Astrocyte (in vitro differentiated cells and primary cell): ENCODE measurements around the gene CD34. TPM values are rescaled to one million over a fixed set of nuclear protein-coding genes. Genes with fewer than 3 reads are reported as not detected.

Experiments used
- DNase-seq: peaks from one replicate; pipeline ENCODE4 v3.0.0-alpha.2; 2010; ENCODE audit warnings: low read depth
- FAIRE-seq: peaks from 2 replicates; lab custom pipeline; 2011; peaks lifted over from hg19 to GRCh38; lab: Jason Lieb, UNC
- H2AFZ ChIP-seq: 2 replicates; pipeline ENCODE4 v1.6.0; 2012; ENCODE audit warnings: low read depth, low read length, inconsistent platforms
- H3K27ac ChIP-seq: 2 replicates; pipeline ENCODE4 v1.5.1; 2011; ENCODE audit warnings: low read depth, low read length, inconsistent platforms
- H3K27me3 ChIP-seq: 2 replicates; pipeline ENCODE4 v1.6.0; 2011; ENCODE audit warnings: low read length, inconsistent platforms; ENCODE audit not compliant: insufficient read depth
- H3K36me3 ChIP-seq: 2 replicates; pipeline ENCODE4 v1.5.1; 2011; ENCODE audit warnings: low read length, inconsistent platforms; ENCODE audit not compliant: insufficient read depth
- H3K4me1 ChIP-seq: 2 replicates; pipeline ENCODE4 v1.5.1; 2011; ENCODE audit warnings: low read length, inconsistent platforms; ENCODE audit not compliant: insufficient read depth
- H3K4me2 ChIP-seq: 2 replicates; pipeline ENCODE4 v1.6.0; 2012; ENCODE audit warnings: low read length, inconsistent platforms
- H3K4me3 ChIP-seq: 2 replicates; pipeline ENCODE4 v1.5.1; 2011; ENCODE audit warnings: low read depth, mild to moderate bottlenecking, low read length, inconsistent platforms; ENCODE audit not compliant: insufficient read depth
- H3K79me2 ChIP-seq: 2 replicates; pipeline ENCODE4 v1.6.0; 2012; ENCODE audit warnings: mild to moderate bottlenecking, low read length, inconsistent platforms; ENCODE audit not compliant: insufficient read depth
- H3K9ac ChIP-seq: 2 replicates; pipeline ENCODE4 v1.6.0; 2012; ENCODE audit warnings: mild to moderate bottlenecking, low read length, inconsistent platforms
- H3K9me3 ChIP-seq: 2 replicates; pipeline ENCODE4 v1.5.1; 2012; ENCODE audit warnings: low read depth, mild to moderate bottlenecking, low read length, inconsistent platforms; ENCODE audit not compliant: insufficient read depth
- H4K20me1 ChIP-seq: 2 replicates; pipeline ENCODE4 v1.6.0; 2012; ENCODE audit warnings: low read length, inconsistent platforms; ENCODE audit not compliant: insufficient read depth
- H3K27ac Mint-ChIP-seq: one replicate; pipeline ENCODE4 v1.8.0; 2021; ENCODE audit warnings: mild to moderate bottlenecking, mixed read lengths; ENCODE audit not compliant: unreplicated experiment
- H3K27me3 Mint-ChIP-seq: one replicate; pipeline ENCODE4 v1.8.0; 2021; ENCODE audit warnings: low read depth, mixed read lengths; ENCODE audit not compliant: unreplicated experiment
- H3K36me3 Mint-ChIP-seq: one replicate; pipeline ENCODE4 v1.8.0; 2021; ENCODE audit warnings: low read depth, mixed read lengths; ENCODE audit not compliant: unreplicated experiment
- H3K4me1 Mint-ChIP-seq: one replicate; pipeline ENCODE4 v1.8.0; 2021; ENCODE audit warnings: low read depth, mixed read lengths; ENCODE audit not compliant: unreplicated experiment
- H3K4me3 Mint-ChIP-seq: one replicate; pipeline ENCODE4 v1.8.0; 2021; ENCODE audit warnings: mild to moderate bottlenecking, moderate library complexity, mixed read lengths; ENCODE audit not compliant: unreplicated experiment
- H3K9me3 Mint-ChIP-seq: one replicate; pipeline ENCODE4 v1.8.0; 2021; ENCODE audit warnings: mild to moderate bottlenecking, mixed read lengths; ENCODE audit not compliant: unreplicated experiment
- EZH2 ChIP-seq: IDR thresholded peaks from 2 replicates; pipeline ENCODE4 v1.6.1; 2012; ENCODE audit warnings: mild to moderate bottlenecking, low read length, inconsistent platforms; ENCODE audit not compliant: insufficient read depth
- total RNA-seq: library from RNA; stranded (reverse); gene quantifications from 2 replicates; pipeline ENCODE4 v1.2.1, GENCODE V29; 2021
- TF ChIP-seq, protein P1 (sequence below): IDR thresholded peaks from 2 replicates; pipeline ENCODE4 v1.5.1; 2011; ENCODE audit warnings: low read depth, mild to moderate bottlenecking, inconsistent platforms, low read length, moderate library complexity; ENCODE audit not compliant: insufficient read depth

The CD34 gene
- total RNA-seq, 1 donor from 2014 or later: 0.45 TPM

DNA sequence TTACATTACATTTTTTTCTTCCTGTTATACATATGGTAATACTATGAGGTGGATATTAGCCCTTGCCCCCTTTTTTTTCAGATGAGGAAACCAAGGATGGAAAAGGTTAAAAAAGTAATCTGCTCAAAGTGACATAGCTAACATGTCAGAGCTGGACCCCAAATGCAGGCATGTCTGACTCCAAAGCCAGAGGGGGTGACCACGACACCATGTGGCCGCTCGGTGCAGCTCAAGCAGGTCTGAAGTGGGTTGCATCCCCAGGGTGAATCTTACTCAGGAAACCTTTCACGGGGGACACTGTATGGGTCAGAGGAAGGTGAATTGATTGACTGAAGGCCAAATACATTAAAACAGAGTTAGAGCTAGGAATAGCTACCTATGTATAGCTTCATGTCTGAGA, 34.8 kb downstream of the CD34 start:
- no peak for FAIRE-seq

DNA sequence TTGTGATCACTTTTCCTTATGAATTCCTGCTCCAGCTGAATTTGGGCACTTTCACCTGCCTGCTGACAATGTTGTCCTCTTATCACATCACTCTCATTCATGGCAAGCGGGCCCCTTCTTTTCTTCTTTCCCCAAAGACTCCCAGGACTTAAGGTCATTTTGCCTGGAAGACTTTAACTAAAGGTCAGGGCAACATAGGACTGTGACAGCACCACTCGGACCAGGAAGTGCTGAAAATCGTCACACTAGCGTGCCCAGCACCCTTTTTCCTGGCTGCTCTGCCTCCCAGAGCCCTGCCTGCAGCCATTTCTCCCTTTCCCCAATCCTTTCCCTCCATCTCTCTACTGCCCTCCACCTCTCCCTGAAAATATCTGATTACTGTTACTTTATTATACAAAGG, 35.4 kb downstream of the CD34 start:
- no peak overlapping the region for H3K4me3 ChIP-seq
- H2AFZ ChIP-seq: no peak overlapping the region
- Mint-ChIP-seq H3K27ac (no peak overlapping the region), H3K9me3 (no peaks in the 10 kb centered on the region), H3K4me3 (no peak overlapping the region), H3K4me1 (no peaks in the 10 kb centered on the region), H3K36me3 (no peaks in the 10 kb centered on the region), H3K27me3 (peaks cover 27% of the 10 kb centered on the region)
- H3K4me2 ChIP-seq: no peak overlapping the region
- no peak overlapping the region for H3K9ac ChIP-seq
- no peaks in the 10 kb centered on the region for H3K27me3 ChIP-seq
- no peak for FAIRE-seq
- H3K27ac ChIP-seq: no peak overlapping the region
- H3K9me3 ChIP-seq: no peaks in the 10 kb centered on the region
- H3K4me1 ChIP-seq: no peaks in the 10 kb centered on the region
- H3K79me2 ChIP-seq: no peaks in the 10 kb centered on the region
- no peaks in the 10 kb centered on the region for H4K20me1 ChIP-seq
- H3K36me3 ChIP-seq: no peaks in the 10 kb centered on the region
- DNase-seq: no peak
- TF ChIP-seq, protein P1, sequence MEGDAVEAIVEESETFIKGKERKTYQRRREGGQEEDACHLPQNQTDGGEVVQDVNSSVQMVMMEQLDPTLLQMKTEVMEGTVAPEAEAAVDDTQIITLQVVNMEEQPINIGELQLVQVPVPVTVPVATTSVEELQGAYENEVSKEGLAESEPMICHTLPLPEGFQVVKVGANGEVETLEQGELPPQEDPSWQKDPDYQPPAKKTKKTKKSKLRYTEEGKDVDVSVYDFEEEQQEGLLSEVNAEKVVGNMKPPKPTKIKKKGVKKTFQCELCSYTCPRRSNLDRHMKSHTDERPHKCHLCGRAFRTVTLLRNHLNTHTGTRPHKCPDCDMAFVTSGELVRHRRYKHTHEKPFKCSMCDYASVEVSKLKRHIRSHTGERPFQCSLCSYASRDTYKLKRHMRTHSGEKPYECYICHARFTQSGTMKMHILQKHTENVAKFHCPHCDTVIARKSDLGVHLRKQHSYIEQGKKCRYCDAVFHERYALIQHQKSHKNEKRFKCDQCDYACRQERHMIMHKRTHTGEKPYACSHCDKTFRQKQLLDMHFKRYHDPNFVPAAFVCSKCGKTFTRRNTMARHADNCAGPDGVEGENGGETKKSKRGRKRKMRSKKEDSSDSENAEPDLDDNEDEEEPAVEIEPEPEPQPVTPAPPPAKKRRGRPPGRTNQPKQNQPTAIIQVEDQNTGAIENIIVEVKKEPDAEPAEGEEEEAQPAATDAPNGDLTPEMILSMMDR: no peak
- TF ChIP-seq EZH2: no peak

More for the DNA sequence above, 34.8 kb downstream of the CD34 start:
- no peak for DNase-seq
- H3K36me3 Mint-ChIP-seq: no peaks in the 10 kb centered on the region
- no peaks in the 10 kb centered on the region for H3K27me3 ChIP-seq
- H3K27ac Mint-ChIP-seq: no peak overlapping the region
- no peak overlapping the region for H3K4me2 ChIP-seq
- no peaks in the 10 kb centered on the region for H3K4me1 Mint-ChIP-seq
- no peaks in the 10 kb centered on the region for H3K4me1 ChIP-seq
- no peaks in the 10 kb centered on the region for H3K36me3 ChIP-seq
- no peaks in the 10 kb centered on the region for H3K9me3 Mint-ChIP-seq
- no peak overlapping the region for H2AFZ ChIP-seq
- no peak overlapping the region for H3K4me3 Mint-ChIP-seq
- H3K79me2 ChIP-seq: no peaks in the 10 kb centered on the region
- H4K20me1 ChIP-seq: no peaks in the 10 kb centered on the region
- peaks cover 22% of the 10 kb centered on the region for H3K27me3 Mint-ChIP-seq
- H3K4me3 ChIP-seq: no peak overlapping the region
- no peaks in the 10 kb centered on the region for H3K9me3 ChIP-seq
- no peak overlapping the region for H3K9ac ChIP-seq
- TF ChIP-seq, protein P1: no peak
- no peak for TF ChIP-seq EZH2
- no peak overlapping the region for H3K27ac ChIP-seq

DNA sequence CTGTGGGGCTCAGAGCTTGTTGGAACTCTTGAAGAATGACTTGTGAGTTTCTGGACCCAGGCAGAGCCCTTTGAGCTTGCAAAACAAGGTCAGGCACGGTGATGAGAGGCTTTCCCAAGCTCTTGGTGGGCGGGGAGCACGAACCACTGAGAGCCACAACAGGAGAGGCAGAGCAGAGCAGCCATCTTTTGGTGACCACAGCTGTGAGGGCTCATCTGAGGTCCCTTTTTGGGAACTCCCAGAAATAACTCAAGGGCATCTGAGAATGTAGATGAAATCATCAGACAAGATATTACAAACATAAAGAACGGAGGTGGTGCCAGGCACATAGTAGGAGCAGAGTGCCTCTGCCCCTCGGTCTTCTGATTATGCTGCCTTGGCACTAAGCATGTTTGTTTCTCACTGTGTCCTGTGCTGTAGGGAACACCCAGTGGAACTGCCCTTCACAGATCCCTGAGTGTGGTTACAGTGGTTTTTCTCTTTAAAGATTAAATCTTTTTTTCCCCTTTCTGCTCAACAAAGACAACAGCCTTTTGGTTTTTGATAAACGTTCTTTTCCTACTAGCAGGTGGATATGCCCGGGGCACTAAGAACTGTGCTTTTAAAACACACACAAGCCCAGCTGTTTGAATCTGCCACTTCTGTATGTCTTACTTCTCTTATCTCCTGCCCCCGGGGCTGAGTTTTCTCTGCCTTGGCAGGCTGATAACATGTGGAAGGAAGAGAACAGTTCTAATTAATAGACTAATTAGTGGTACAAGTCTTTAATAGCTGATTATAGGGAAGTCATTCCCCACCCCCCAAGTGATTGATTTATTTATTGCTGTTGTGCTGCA, 37.7 kb downstream of the CD34 start:
- H3K9ac ChIP-seq: no peak overlapping the region
- H3K9me3 ChIP-seq: no peaks in the 10 kb centered on the region
- H4K20me1 ChIP-seq: no peaks in the 10 kb centered on the region
- Mint-ChIP-seq H3K36me3 (no peaks in the 10 kb centered on the region), H3K27me3 (peaks cover 29% of the 10 kb centered on the region), H3K9me3 (no peaks in the 10 kb centered on the region), H3K27ac (no peak overlapping the region), H3K4me1 (peaks cover 1% of the 10 kb centered on the region), H3K4me3 (no peak overlapping the region)
- H3K27ac ChIP-seq: no peak overlapping the region
- no peak overlapping the region for H3K4me2 ChIP-seq
- TF ChIP-seq, protein P1: no peak
- no peak for TF ChIP-seq EZH2
- H3K4me3 ChIP-seq: no peak overlapping the region
- peaks cover 3% of the 10 kb centered on the region for H3K4me1 ChIP-seq
- peaks cover 1% of the 10 kb centered on the region for H3K79me2 ChIP-seq
- no peaks in the 10 kb centered on the region for H3K27me3 ChIP-seq
- no peak for DNase-seq
- FAIRE-seq: no peak
- no peak overlapping the region for H2AFZ ChIP-seq
- no peaks in the 10 kb centered on the region for H3K36me3 ChIP-seq
